HG02981 (cell line): Measurements from ENCODE around the gene KRT35.

ENCODE experiments used
- ATAC-seq: cut with Tn5 transposase; IDR thresholded peaks from one replicate; pipeline ENCODE4 v1.9.1; 2021; ENCODE audit warnings: mild to moderate bottlenecking, moderate library complexity; ENCODE audit not compliant: unreplicated experiment

Gene KRT35

GRCh38 chr17:41428591-41429291 lies 52.2 kb downstream of the KRT35 start:
- no peak for ATAC-seq
